Measurements from ENCODE around the gene MAMDC4.

The MAMDC4 gene

GRCh38 chr9:136848393-136849037 lies 3.6 kb upstream of the MAMDC4 start:
- peak overlapping the region; percentile 99 for H3K27ac ChIP-seq
- TF ChIP-seq CTCF (IDR thresholded peaks at IDR 0.05) (no peak), ZFX (IDR thresholded peaks at IDR 0.05; ENCODE audit: borderline replicate concordance) (no peak)

GRCh38 chr9:136849038-136849959 lies 2.8 kb upstream of the MAMDC4 start, which contains the start of gene PHPT1:
PHPT1 (plus strand) TSS chr9:136849409; CDS start chr9:136849431, 22 bp downstream.
- no peak for TF ChIP-seq ZFX (IDR thresholded peaks at IDR 0.05; ENCODE audit: borderline replicate concordance)
- TF ChIP-seq CTCF (IDR thresholded peaks at IDR 0.05): no peak
- peak within 1 kb of the TSS; percentile 99 for H3K27ac ChIP-seq

- peak overlapping the region; percentile 99 for H3K27ac ChIP-seq
- TF ChIP-seq ZFX (IDR thresholded peaks at IDR 0.05; ENCODE audit: borderline replicate concordance) (no peak), CTCF (IDR thresholded peaks at IDR 0.05) (no peak)
These were observed 1.9 kb upstream of the MAMDC4 start for GRCh38 chr9:136849960-136850865.

GRCh38 chr9:136850866-136851775 lies 1.0 kb upstream of the MAMDC4 start:
- TF ChIP-seq ZFX (IDR thresholded peaks at IDR 0.05; ENCODE audit: borderline replicate concordance) (no peak), CTCF (IDR thresholded peaks at IDR 0.05) (no peak)
- H3K27ac ChIP-seq: peak overlapping the region; percentile 99

- no peak for TF ChIP-seq ZFX (IDR thresholded peaks at IDR 0.05; ENCODE audit: borderline replicate concordance)
- TF ChIP-seq CTCF (IDR thresholded peaks at IDR 0.05): no peak
- peak overlapping the region; percentile 99 for H3K27ac ChIP-seq
These were observed 784 bp downstream of the MAMDC4 start for GRCh38 chr9:136852664-136853595.

Measured in 22Rv1 (cell line).